C1 segment of cervical spinal cord (tissue), 14 donors: Measurements from ENCODE around the gene HDGF.
A peak's percentile ranks its signal among the peaks of the same experiment; 100 is the strongest.

Source experiments
- DNase-seq, 14 donors: peaks; one replicate each; lab custom pipeline; 2025; lab: John Stamatoyannopoulos, UW

Gene HDGF

DNA sequence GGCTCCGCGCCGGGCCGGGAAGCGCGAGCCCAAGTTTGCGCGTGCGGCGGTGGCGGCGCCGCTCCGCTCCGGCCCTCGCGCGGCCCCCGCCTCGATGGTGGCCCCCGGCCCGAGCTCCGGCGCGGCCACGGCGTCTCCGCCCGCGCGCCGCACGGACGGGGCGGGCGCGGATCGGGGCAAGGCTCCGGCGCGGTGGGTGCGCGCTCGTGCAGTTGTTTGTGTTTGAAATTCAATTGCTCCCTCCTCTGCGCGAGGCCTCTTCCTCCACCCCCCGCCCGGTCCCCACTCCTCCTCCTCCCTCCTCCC, at the start of gene HDGF:
HDGF (minus strand) TSS at position 225 of the 306 bp plus-strand sequence. CDS start 246 bp downstream, outside the sequence.
- peak in 1 of 14 donors; percentile 68 for DNase-seq

- peak in 2 of 14 donors; percentile 15 for DNase-seq
These were observed 45.9 kb upstream of the HDGF start for GRCh38 chr1:156797212-156797871.

GRCh38 chr1:156796340-156797097, 45.0 kb upstream of the HDGF start:
- DNase-seq: no peak

GRCh38 chr1:156795787-156796186, 44.3 kb upstream of the HDGF start:
- DNase-seq: peak in 10 of 14 donors; percentile 23 to 82 (median 50)

- peak in 1 of 14 donors; percentile 80 for DNase-seq
These were observed 43.9 kb upstream of the HDGF start for GRCh38 chr1:156795374-156795733.

DNA sequence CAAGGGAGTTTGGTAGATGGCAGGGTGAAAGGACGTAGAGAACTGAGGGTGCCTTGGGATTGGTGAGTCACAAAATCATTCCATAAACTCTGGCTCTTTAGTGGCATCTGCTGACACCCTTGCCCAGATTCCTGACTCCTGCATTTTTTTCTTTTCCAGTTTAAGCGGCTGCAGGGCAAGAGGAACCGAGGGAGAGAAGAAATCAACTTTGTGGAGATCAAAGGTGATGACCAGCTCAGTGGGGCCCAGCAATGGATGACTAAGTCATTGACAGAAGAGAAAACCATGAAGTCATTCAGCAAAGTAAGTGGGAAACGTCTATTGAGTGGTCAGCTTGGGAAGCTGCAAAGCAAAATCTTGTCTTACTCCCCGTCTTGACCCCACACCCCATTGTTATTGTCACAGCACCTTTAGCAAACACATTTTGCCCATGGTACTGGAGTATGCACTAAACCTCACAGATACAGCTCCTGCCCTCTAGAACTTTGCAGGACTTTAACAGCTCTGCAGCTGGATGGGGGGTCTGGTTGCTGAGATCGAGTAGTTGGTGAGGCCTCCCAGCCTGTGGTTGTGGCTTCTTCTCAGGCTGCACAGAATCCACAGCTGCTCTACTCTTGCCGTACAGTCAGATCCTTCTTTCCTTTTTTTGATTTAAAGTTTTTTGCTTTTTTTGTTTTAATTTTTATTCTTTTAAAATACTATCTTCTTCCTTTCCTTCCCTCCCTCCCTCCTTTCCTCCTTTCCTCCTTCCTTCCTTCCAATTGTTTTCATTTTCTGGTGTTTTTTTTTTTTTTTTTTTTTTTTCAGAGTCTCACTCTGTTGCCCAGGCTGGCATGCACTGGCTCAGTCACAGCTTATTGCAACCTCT, 43.3 kb upstream of the HDGF start:
- DNase-seq: no peak

DNA sequence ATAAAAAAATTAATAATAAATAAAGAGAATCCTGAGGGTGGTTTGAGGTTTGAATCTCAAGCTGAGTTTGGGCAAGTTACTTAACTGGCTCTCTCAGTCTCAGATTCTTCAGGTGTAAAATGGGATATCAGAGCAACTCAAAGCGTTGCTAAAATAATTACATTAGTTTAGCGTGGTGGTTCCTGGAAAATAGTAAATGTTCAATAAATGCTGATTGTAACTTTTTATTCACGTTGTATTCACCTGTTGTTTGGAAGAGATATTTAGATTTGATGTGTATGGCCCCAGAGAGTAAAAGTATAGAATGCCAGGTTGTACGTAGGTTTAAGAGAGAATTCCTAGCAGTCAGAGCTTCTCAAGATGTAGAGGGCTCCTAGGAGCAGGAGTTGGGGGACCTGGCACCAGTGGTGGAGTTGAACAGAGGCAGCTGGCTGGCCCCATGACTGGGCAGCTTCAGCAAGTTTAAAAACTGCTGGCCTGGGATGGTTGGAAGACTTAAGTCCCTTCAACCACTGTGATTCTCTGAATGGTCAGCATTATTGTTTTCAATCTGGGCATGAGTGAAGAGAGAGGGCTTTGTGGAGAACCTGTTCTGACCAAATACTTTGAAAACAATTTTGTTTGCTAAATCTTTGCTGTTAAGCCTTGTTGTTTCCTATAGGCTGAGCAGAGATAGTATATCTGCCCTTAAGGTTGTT, 38.3 kb upstream of the HDGF start:
- DNase-seq: no peak

DNA sequence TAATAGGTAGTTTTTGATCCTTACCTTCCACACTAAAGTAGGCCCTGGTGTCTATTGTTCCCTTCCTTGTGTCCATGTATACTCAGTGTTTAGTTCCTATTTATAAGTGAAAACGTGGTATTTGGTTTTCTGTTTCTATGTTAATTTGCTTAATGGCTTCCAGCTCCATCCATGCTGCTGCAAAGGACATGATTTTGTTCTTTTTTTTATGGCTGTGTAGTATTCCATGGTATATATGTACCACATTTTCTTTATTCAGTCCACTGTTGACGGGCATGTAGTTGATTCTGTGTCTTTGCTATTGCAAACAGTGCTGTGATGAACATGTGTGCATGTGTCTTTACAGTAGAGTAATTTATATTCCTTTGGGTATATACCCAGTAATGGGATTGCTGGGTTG, 36.7 kb upstream of the HDGF start:
- DNase-seq: no peak

- DNase-seq: no peak
These were observed 35.2 kb upstream of the HDGF start for GRCh38 chr1:156786640-156787039.

DNA sequence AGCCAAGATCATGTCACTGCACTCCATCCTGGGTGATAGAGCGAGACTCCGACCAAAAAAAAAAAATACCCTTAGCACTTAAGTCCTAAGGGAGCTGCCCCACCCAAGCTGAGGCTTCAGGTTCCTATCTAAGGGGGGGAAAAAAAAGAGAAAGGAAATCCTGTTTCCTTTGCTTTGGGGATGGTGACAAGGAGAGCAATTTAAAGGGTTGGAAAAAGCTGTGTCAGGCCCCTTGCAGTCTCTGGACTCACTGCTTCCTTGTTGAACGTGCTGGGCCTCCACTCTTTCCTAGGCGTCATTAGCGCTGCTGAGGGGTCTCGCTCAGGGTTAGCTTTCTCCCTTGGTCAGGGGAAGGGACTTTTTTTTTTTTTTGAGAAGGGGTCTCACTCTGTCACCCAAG, 34.0 kb upstream of the HDGF start:
- DNase-seq: no peak

- DNase-seq: no peak
These were observed 30.2 kb upstream of the HDGF start for GRCh38 chr1:156781585-156782186.

- DNase-seq: no peak
These were observed 26.1 kb upstream of the HDGF start for GRCh38 chr1:156777573-156777972.

GRCh38 chr1:156776942-156777341, 25.5 kb upstream of the HDGF start:
- DNase-seq: no peak

DNA sequence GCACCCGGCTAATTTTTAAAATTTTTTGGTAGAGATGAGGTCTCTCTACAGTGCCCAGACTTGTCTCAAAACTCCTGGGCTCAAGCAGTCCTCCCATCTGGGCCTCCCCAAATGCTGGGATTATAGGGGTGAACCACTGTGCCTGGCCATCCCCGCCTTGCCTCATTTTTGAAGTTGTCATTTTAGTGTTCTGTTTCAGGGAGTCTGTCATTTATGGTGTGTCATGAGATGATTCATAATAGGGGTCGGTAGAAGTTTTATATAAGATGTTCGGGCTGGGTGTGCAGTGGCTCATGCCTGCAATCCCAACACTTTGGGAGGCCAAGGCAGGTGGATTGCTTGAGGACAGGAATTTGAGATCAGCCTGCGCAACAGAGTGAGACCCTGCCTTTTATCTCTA, 24.3 kb upstream of the HDGF start:
- DNase-seq: no peak

DNA sequence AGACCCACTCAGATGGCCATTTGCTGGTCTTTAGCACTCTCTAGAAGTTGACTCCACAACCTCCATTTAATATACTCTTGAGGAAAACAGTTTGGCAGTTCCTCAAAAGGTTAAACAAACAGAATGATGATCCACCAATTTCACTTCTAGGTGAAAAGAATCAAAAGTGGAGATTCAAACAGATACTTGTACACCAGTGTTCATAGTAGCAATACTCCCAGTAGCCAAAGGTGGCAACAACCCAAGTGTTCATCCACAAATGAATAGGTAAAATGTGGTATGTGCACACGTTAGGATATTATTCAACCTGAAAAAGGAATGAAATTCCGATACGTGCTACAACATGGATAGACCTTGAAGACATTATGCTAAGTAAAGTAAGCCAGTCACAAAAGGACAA, 22.1 kb upstream of the HDGF start:
- DNase-seq: no peak

DNA sequence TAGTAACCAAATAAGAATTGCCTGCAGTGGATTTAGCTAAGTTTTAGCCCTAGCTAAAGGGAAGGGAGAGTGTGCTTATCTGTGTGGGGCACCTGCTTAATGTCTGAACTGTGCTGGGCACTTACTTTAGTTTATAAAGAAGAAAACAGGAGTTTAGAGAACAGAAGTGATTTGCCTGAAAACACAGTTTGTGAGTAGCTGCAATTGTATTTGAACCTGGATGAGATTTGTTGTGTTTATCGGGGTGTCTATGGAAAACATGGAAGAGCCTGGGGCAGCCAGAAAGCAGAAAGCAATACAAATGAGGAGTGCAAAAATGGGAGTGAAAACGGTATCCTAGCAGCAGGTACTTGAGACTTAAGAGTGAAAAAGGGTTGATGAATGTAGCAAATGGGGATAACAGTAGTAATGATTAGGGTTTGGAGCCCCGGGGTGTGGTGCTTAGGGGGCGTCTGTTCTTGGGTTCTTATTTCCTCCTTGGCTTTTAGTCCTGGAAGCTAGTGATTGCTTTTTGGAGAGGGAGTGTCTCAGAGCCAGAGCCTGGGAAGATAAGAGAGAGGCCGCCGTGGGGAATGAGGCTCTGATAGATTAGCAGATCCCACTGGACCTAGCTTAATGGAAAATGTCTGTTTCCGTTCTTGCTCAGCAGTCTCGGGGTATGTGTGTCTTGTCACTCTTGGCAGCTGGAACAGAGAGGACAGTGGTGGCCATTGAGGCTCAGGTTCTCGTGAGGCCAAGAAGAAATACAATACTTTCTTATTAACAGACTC, 21.4 kb upstream of the HDGF start:
- peak in 1 of 14 donors; percentile 8 for DNase-seq

- no peak for DNase-seq
These were observed 20.7 kb upstream of the HDGF start for GRCh38 chr1:156772222-156772621.

DNA sequence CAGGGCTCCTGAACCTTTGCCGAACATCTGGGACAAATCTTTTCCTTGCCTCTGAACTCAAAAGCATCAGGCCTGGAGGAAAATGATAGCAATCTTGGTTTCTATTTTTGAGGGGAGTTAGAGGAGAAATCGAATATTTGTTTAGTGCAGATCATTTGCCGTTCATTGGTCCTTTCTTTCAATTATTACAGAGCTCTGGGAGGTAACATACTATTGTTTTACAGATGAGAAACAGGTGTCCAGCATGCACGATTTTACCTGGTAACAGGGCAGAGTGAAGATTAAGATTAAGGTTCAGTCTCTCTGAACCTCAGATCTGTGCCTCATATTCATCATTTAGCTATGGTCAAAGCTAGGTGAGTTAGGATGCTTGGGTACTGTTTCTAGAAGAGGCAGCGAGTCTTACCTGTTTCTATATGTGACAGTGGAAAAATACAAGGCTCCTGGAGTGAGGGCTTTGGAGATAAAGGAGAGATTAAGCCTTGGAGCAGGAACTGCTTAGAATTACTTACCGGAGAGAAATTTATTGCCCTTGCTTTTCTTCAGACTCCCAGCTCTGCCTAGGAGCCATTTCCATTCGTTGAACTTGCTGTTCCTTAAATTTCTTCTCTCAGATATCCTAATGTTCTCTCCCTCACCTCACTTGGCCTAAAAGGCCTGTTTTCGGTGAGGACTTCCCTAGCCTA, 17.3 kb upstream of the HDGF start:
- no peak for DNase-seq

DNA sequence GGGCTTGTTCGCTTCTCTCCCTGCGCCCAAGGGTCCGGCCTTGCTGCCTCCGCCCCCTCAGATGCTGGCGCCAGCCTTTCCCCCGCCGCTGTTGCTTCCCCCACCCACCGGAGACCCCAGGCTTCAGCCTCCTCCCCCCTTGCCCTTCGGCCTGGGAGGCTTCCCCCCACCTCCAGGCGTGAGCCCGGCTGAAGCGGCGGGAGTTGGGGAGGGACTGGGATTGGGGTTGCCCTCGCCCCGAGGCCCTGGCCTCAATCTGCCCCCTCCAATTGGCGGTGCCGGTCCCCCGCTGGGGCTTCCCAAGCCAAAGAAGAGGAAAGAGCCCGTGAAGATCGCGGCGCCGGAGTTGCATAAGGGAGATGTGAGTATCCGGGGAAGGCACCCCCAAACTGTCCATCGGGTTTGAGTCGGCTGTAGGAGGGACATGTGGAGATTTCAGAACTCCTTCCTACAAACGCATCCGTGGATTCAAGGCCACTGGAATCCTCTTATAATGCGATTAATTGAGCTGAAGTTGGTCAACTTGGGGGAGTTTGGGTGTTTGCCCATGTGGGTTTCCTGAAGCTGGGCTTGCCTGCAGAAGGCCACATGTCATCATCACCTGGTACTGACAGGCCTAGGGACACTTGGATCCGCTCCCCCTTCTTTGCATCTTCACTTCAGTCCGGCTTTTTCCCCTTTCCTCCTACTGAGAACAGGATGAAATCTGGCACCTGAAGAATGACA, 16.6 kb upstream of the HDGF start:
- peak in 9 of 14 donors; percentile 10 to 64 (median 43) for DNase-seq
